Chondrocyte (in vitro differentiated cells): ENCODE results near the gene RAC3. TPM values are rescaled to one million over a fixed set of nuclear protein-coding genes. Genes with fewer than 3 reads are reported as not detected.

Experiments used
- DNase-seq: peaks from one replicate; pipeline ENCODE4 v3.0.0; 2021; ENCODE audit warnings: mixed read lengths, low spot score
- H3K27ac Mint-ChIP-seq: one replicate; pipeline ENCODE4 v1.8.0; 2021; ENCODE audit warnings: mild to moderate bottlenecking, moderate library complexity, mixed read lengths; ENCODE audit not compliant: unreplicated experiment
- H3K27me3 Mint-ChIP-seq: 2 replicates; pipeline ENCODE4 v1.8.0; 2021; ENCODE audit warnings: low read depth, mixed read lengths
- H3K36me3 Mint-ChIP-seq: 2 replicates; pipeline ENCODE4 v1.8.0; 2021; ENCODE audit warnings: low read depth, mixed read lengths
- H3K4me1 Mint-ChIP-seq: 2 replicates; pipeline ENCODE4 v1.8.0; 2021; ENCODE audit warnings: low read depth, mild to moderate bottlenecking, mixed read lengths
- H3K4me3 Mint-ChIP-seq: one replicate; pipeline ENCODE4 v1.8.0; 2021; ENCODE audit warnings: mild to moderate bottlenecking, moderate library complexity, mixed read lengths; ENCODE audit not compliant: unreplicated experiment
- H3K9me3 Mint-ChIP-seq: 2 replicates; pipeline ENCODE4 v1.8.0; 2021; ENCODE audit warnings: low read depth, mixed read lengths
- CTCF ChIP-seq: fragments of 200-600 bp; sonication (generic); IDR thresholded peaks from 2 replicates; pipeline ENCODE4 v1.5.0; 2021; ENCODE audit warnings: antibody characterized with exemption, mild to moderate bottlenecking, moderate library complexity
- total RNA-seq: library from RNA; stranded (reverse); gene quantifications from 3 replicates; pipeline ENCODE4 v1.2.1, GENCODE V29; 2021

RAC3 gene
- total RNA-seq, 1 donor from 2014 or later: 32.7 TPM

GRCh38 chr17:82021107-82021899 lies 10.2 kb upstream of the RAC3 start:
- Mint-ChIP-seq H3K27me3 (no peaks in the 10 kb centered on the region), H3K9me3 (no peaks in the 10 kb centered on the region), H3K27ac (peak overlapping the region; percentile 17), H3K4me1 (peaks cover 18% of the 10 kb centered on the region), H3K36me3 (no peaks in the 10 kb centered on the region), H3K4me3 (peak overlapping the region; percentile 78)
- no peak for DNase-seq
- peak; percentile 83 for TF ChIP-seq CTCF

DNA sequence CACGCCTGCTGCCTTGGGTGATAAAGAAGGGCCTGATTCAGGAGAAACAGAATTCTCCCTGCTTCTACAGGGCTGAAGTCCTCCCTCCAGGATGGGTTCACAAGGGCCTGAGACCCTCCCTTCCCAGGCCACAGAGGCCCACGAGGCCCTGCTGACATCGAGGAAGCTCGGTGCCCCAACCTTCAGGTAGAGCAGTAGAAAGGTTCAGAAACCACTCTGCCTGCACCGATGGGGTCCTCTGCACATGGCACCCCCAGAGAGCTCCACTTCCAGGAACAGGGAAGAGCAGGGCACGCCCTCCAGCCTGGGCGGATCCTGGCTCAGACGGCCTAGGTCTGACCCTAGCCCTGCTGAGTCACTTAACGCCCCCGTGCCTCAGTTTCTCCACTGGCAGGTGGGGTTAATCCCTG lies 9.6 kb upstream of the RAC3 start:
- H3K27me3 Mint-ChIP-seq: no peaks in the 10 kb centered on the region
- H3K4me1 Mint-ChIP-seq: peaks cover 18% of the 10 kb centered on the region
- TF ChIP-seq CTCF: no peak
- H3K36me3 Mint-ChIP-seq: no peaks in the 10 kb centered on the region
- H3K27ac Mint-ChIP-seq: peak overlapping the region; percentile 36
- no peak for DNase-seq
- peak overlapping the region; percentile 78 for H3K4me3 Mint-ChIP-seq
- H3K9me3 Mint-ChIP-seq: no peaks in the 10 kb centered on the region

DNA sequence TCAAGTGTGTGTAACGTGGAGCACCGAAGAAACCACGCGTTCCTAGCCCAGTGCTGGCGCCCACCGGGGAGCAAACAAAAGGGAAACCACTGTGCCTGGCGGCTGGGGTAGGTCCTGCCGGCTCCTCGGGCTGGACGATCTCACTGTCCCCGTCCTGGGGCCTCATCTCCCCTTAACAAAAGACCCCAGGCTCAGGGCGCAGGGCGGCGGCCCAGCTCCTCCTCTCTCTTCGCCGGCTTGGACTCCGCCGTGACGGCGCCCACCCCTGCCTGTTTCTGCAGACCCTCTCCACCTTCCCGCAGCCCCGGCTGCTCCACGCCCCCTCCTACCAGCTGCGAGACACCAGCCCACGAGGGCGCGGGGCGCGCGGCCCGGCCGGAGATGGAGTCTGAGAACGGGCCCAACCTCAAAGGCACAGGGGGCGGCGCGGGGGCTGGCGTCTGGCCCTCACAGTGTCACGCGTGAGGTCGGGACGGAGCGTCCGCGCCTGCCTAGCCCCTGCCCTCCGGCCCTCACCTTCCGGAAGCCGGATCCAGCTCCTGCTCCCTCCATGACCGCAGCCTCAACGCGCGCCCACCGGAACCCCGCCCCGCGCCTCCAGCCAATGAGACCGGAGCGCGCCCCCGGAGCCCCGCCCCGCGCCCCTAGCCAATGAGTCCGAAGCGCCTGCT lies 9.0 kb upstream of the RAC3 start, which contains the start of gene CENPX:
Gene CENPX, minus strand, starts transcription at position 569 of the 671 bp plus-strand sequence. Its CDS starts 17 bp downstream, at position 552.
- TF ChIP-seq CTCF: peak; percentile 11
- Mint-ChIP-seq H3K4me3 (peak within 1 kb of the TSS; percentile 78), H3K9me3 (no peaks in the 10 kb centered on the region), H3K4me1 (peaks cover 18% of the 10 kb centered on the region), H3K27me3 (no peaks in the 10 kb centered on the region), H3K27ac (peak within 1 kb of the TSS; percentile 36), H3K36me3 (no peaks in the 10 kb centered on the region)
- no peak for DNase-seq

GRCh38 chr17:82022981-82023446 lies 8.5 kb upstream of the RAC3 start, which contains the start of gene LRRC45:
Gene LRRC45, plus strand, starts transcription at chr17:82023305. Its CDS starts 339 bp downstream, at chr17:82023644.
- Mint-ChIP-seq H3K36me3 (no peaks in the 10 kb centered on the region), H3K4me3 (peak within 1 kb of the TSS; percentile 78), H3K4me1 (peaks cover 18% of the 10 kb centered on the region), H3K9me3 (no peaks in the 10 kb centered on the region), H3K27me3 (no peaks in the 10 kb centered on the region), H3K27ac (peak within 1 kb of the TSS; percentile 36)
- DNase-seq: peak; percentile 100
- no peak for TF ChIP-seq CTCF
